SH-SY5Y (cell line): ENCODE data around the gene ASB1.

Experiments used
- GATA2 ChIP-seq: IDR thresholded peaks from 2 replicates; pipeline ENCODE4 v1.6.1; 2011; ENCODE audit warnings: mild to moderate bottlenecking, low read depth, low read length
- GATA3 ChIP-seq: IDR thresholded peaks from 2 replicates; pipeline ENCODE4 v1.6.1; 2011; ENCODE audit warnings: low read depth, mild to moderate bottlenecking, low read length, moderate library complexity

ASB1 gene

DNA sequence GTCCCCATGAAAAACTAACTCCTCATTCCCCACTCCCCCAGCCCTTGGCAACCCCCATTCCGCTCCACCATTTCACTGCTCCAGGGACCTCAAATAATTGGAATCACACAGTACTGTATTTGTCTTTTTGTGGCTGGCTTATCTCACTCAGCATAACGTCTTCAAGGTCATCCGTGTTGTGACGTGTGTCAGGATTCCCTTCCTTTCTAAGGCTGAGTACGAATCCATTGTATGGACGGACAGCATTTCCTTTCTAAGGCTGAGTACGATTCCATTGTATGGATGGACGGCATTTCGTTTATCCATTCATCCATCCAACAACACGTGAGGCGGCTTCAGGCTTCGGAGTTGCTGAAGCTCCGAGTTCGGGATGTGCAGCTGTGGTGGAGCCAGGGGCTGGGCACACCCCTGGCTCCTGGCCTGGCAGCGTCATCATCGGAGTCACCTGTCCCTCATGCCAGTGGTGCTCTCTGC lies 1.2 kb upstream of the ASB1 start:
- TF ChIP-seq GATA3, result no peak
- no peak for TF ChIP-seq GATA2

DNA sequence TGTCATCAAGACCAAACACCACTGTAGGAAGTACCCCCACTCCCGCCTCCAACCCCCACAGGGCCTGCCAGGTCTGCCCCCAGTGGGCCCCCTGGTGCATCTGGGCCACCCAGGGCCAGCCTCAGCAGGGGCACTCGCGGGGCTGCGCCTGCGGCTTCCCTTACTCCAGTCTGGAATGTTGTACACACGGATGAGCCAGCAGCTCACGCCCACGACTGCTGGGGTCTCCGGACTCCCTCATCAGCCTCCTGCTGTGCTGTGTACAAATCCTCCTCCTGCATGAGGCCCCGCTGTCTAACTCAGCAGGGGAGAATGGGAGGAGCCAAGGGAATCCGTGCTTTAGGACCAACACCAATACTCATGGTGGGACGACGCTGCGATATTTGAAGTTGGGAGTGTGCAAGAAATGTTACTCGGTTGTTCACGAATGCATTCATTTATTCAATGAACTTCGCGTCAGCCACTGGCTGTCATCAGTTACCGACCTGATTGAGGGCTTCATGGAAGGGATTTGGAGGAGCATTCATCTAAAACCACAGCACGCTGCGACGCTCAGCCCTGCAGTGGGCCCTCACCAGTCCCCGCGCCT lies 654 bp upstream of the ASB1 start:
- TF ChIP-seq GATA2, result no peak
- no peak for TF ChIP-seq GATA3

- TF ChIP-seq GATA3 (no peak), GATA2 (no peak)
These were observed 872 bp downstream of the ASB1 start for GRCh38 chr2:238427435-238428162.

GRCh38 chr2:238428866-238429265 lies 2.1 kb downstream of the ASB1 start:
- TF ChIP-seq GATA3 (no peak), GATA2 (no peak)

- no peak for TF ChIP-seq GATA3
- TF ChIP-seq GATA2, result no peak
These were observed 4.1 kb downstream of the ASB1 start for GRCh38 chr2:238430781-238431180.

DNA sequence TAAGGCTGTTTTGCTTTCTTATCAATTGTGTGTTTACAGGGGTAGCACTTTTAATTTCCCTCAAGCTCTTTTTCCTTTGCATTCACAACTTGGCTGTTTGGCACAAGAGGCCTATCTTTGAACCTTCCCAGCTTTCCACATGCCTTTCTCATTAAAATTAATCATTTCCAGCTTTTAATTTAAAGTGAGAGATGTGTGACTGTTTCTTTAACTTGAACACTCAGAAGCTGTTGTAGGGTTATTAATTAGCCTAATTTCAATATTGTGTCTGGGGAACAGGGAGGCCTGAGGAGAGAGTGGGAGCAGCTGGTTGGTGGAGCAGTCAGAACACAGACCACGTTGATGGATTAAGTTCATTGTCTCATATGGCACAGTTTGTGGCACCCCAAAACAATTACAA lies 4.7 kb downstream of the ASB1 start:
- TF ChIP-seq GATA3, result no peak
- TF ChIP-seq GATA2, result no peak

DNA sequence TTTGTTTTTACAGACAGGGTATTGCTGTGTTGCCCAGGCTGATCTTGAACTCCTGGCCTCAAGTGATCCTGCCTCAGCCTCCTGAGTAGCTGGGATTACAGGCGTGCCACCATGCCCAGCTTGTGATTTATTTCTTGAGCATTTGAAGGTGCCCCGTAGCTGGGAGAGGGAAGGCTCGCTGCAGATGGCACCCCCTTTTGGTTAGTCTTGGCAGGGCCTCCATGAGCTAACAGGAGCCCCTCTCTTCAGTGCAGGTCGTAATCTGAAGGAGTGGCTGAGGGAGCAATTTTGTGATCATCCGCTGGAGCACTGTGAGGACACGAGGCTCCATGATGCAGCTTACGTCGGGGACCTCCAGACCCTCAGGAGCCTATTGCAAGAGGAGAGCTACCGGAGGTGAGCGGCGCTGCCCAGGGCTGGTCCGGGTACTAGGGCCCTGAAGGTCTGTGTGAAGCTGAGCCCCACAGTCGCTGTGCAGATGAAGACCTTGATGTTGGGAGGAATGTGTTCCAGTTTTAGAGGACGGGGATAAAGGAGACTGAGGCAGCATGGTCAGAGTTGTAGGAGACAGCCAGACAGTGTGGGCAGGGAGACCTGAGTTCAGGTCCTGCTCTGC lies 6.7 kb downstream of the ASB1 start:
- no peak for TF ChIP-seq GATA3

DNA sequence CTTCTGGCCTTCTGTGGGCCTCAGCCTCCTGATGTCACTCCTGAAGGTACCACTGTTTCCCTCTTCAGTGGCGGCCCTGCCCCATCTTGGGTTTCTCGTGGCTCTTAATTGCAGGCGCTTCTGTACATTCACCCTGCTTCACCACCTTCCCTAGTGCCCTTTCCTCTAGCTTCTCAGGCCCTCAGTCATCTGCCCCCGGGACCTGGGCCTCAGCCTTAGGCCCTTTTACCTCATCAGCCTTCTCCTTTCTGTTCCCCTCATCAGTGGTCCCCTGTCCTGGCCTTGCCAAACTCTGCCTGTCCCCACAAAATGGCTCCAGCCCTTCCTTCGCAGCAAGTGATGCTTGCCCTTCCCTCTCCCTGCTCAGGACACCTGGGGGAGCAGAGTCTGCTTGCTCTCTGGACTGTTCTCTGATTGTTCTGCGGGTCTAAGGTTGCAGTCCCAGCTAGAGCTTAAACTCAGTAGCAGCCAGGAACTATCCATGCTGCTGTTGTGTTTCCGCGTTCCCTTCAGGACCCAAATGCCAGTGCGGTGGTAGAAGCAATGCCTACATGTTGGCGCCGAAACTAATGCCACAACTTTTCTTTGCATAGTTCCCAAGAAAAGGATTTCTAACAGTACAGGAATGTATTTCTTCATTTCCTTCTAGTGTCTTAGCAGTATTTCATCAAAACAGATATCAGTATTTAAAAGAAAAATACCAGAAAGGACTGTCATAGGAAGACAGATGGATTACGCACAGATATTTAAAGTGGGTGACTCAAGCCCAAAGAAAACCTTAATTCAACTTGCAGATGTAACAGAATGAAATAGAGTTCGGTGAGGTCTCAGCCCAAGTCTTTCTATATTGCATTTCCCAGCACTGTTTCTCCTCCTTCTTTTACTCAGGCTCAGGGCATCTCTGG lies 7.5 kb downstream of the ASB1 start:
- TF ChIP-seq GATA2 (no peak), GATA3 (no peak)

- TF ChIP-seq GATA3 (no peak), GATA2 (no peak)
These were observed 8.4 kb downstream of the ASB1 start for GRCh38 chr2:238434846-238435751.

GRCh38 chr2:238435752-238436096 lies 9.0 kb downstream of the ASB1 start:
- TF ChIP-seq GATA3, result no peak
- TF ChIP-seq GATA2, result no peak

DNA sequence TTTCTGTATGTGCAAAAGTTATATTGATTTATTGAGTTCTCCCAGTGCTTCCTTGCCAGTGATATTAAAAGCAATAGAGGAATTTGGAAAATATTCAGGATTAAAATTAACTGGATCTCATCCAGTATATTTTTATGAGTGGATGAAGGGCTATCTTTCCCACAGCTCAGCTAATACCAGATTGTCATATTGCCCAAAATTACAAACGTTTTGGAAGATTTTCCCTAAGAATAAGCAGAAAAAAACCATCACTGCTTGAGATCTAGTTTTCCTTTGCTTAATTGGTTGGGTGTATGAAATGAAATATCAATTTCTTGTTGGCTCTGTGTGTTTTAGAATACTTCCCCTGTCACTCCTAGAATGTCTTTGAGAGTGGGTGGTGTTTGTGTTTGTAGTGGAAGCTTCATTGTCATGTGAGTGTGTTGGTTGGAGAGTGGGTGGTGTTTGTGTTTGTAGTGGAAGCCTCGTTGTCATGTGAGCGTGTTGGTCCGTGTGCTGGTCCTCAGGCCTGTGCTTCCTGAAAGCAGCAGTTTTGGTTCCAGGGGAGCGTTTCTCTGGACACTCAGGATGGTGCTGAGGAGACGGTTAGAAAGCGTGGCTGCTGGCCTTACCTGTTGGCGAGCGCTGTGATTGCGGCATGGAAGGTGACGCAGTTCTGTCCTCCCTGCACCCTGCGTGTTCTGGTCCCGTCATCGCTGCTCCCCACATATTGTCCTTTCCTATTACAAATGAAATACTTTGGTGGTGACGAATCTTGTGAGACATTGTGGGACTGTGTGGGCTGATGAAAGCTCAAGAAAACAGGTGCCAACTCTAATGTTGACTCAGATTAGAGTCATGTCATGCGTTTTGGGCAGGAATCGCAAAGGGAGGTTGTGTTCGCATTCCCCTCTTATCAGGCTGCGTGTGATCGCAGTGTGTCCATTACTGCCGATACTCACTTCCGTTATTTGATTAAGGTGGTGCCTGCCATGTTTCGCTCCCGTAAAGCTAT lies 12.4 kb downstream of the ASB1 start:
- TF ChIP-seq GATA3 (no peak), GATA2 (no peak)

DNA sequence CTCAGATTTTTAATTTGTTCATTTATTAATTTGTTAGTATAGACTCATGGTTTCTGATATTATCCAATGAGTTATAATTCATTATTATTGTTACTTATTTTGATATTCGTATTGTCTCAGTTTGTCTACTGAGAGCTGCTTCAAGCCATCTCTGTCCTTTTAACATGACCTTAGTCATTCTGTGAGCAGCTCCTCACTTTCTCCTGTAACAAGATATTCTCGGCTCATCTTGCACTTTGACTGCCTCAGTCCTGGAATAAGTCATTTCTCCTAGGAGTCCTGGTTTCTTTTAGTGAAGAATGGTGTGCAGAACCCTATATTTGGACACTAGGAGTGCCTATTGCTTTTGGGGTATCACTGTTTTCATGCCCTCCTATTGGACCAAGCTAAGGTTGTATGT lies 13.2 kb downstream of the ASB1 start:
- TF ChIP-seq GATA2, result no peak
- TF ChIP-seq GATA3, result no peak
